ENCODE measurements around the gene IZUMO2.
"Not testable (repeated sequence)": the region's sequence is repeated elsewhere in the genome, so short reads cannot be mapped to it uniquely, and the experiment has no call there.

GRCh38 chr19:50140118-50140845, 22.8 kb downstream of the IZUMO2 start:
- TF ChIP-seq POLR2A, CTCF, POLR2AphosphoS5 (IDR thresholded peaks at IDR 0.05): not testable (repeated sequence)
